H1 (cell line): ENCODE results near the gene RICTOR.

ENCODE experiments used
- ASH2L ChIP-seq: fragments of 200-600, 300-600 bp; sonication (generic); IDR thresholded peaks from one replicate; pipeline ENCODE4 v1.7.1; 2017; ENCODE audit warnings: low read length
- EGR1 ChIP-seq: IDR thresholded peaks from 2 replicates; pipeline ENCODE4 v1.6.1; 2011; ENCODE audit warnings: low read depth, low read length, borderline replicate concordance
- GABPA ChIP-seq: IDR thresholded peaks from 2 replicates; pipeline ENCODE4 v1.6.1; 2011; ENCODE audit warnings: mild to moderate bottlenecking, low read length, moderate library complexity, borderline replicate concordance; ENCODE audit not compliant: insufficient read depth
- KDM1A ChIP-seq: fragments of 200-600, 300-600 bp; sonication (generic); IDR thresholded peaks from 2 replicates; pipeline ENCODE4 v1.7.1; 2016; ENCODE audit warnings: mild to moderate bottlenecking, low read length, borderline replicate concordance
- NANOG ChIP-seq: IDR thresholded peaks from 2 replicates; pipeline ENCODE4 v1.6.1; 2011; ENCODE audit warnings: low read length, low read depth, mild to moderate bottlenecking, inconsistent platforms; ENCODE audit not compliant: insufficient read depth, poor library complexity, severe bottlenecking
- POLR2A ChIP-seq, 2 experiments: IDR thresholded peaks; 1 replicate in 1 of 2; 2 replicates in 1 of 2; pipeline ENCODE4 v1.6.1; 2011; ENCODE audit warnings: low read depth in 2 of 2, low read length in 2 of 2, mild to moderate bottlenecking in 2 of 2; ENCODE audit errors: control extremely low read depth in 1 of 2
- POLR2AphosphoS5 ChIP-seq: IDR thresholded peaks from 2 replicates; pipeline ENCODE4 v1.6.1; 2011; ENCODE audit warnings: low read depth, low read length
- TF ChIP-seq, protein P1 (sequence below), 3 experiments: IDR thresholded peaks; 1 replicate in 2 of 3; 2 replicates in 1 of 3; pipeline versions ENCODE4 v1.5.1 to v1.6.1; 2011; ENCODE audit warnings: low read length in 3 of 3, mild to moderate bottlenecking in 3 of 3, inconsistent platforms in 2 of 3, low read depth in 1 of 3, moderate library complexity in 1 of 3; ENCODE audit not compliant: insufficient read depth in 1 of 3; ENCODE audit errors: control extremely low read depth in 1 of 3

DNA sequence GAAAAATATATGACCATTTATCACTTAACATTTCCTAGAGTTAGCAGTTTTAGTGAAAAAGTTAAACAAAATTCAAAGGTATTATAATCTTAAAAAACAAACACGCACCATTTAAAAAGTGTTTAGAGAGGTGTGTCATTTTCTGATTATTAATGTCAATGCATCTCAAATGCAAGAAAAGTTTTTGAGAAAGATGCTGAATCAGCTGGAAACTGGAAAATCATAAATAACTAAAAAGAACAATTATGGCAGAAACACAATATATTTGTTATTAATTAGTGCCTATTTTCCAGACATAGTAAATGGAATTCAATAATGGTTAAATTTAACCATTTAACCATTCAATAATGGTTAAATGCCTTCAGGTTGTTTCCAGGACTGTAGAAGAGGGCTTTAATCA is 64.9 kb downstream of the RICTOR start:
- TF ChIP-seq EGR1, result no peak
- no peak for TF ChIP-seq POLR2A (IDR thresholded peaks at IDR 0.05; ENCODE audit: control extremely low read depth in 1 of 2, low read depth in 2 of 2, low read length in 2 of 2)
- no peak for TF ChIP-seq KDM1A
- no peak for TF ChIP-seq POLR2AphosphoS5
- no peak for TF ChIP-seq GABPA
- no peak for TF ChIP-seq NANOG
- TF ChIP-seq, protein P1, sequence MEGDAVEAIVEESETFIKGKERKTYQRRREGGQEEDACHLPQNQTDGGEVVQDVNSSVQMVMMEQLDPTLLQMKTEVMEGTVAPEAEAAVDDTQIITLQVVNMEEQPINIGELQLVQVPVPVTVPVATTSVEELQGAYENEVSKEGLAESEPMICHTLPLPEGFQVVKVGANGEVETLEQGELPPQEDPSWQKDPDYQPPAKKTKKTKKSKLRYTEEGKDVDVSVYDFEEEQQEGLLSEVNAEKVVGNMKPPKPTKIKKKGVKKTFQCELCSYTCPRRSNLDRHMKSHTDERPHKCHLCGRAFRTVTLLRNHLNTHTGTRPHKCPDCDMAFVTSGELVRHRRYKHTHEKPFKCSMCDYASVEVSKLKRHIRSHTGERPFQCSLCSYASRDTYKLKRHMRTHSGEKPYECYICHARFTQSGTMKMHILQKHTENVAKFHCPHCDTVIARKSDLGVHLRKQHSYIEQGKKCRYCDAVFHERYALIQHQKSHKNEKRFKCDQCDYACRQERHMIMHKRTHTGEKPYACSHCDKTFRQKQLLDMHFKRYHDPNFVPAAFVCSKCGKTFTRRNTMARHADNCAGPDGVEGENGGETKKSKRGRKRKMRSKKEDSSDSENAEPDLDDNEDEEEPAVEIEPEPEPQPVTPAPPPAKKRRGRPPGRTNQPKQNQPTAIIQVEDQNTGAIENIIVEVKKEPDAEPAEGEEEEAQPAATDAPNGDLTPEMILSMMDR (IDR thresholded peaks at IDR 0.05; ENCODE audit: control extremely low read depth in 1 of 3, insufficient read depth in 1 of 3, low read depth in 1 of 3, low read length in 3 of 3), result no peak
- TF ChIP-seq ASH2L, result no peak
